Keratinocyte (primary cell): ENCODE results near the gene MORC4. TPM values are rescaled to one million over a fixed set of nuclear protein-coding genes. Genes with fewer than 3 reads are reported as not detected.

Source experiments
- DNase-seq: peaks from one replicate; pipeline ENCODE4 v3.0.0-alpha.2; 2011; ENCODE audit warnings: low read depth, missing footprints, low spot score
- FAIRE-seq: peaks from 2 replicates; lab custom pipeline; 2011; peaks lifted over from hg19 to GRCh38; lab: Jason Lieb, UNC
- H2AFZ ChIP-seq: 2 replicates; pipeline ENCODE4 v1.6.0; 2012; ENCODE audit warnings: low read length, control low read depth, inconsistent platforms; ENCODE audit not compliant: control insufficient read depth
- H3K27ac ChIP-seq: 2 replicates; pipeline ENCODE4 v1.5.1; 2011; ENCODE audit warnings: low read length; ENCODE audit not compliant: control insufficient read depth, insufficient read depth
- H3K27me3 ChIP-seq: 3 replicates; pipeline ENCODE4 v1.6.0; 2011; ENCODE audit warnings: low read length; ENCODE audit not compliant: control insufficient read depth, insufficient read depth; ENCODE audit errors: extremely low read depth
- H3K36me3 ChIP-seq, 2 experiments: 2 replicates in 1 of 2; 3 replicates in 1 of 2; pipeline ENCODE4 v1.5.1; 2011; ENCODE audit warnings: low read length in 2 of 2, mild to moderate bottlenecking in 1 of 2; ENCODE audit not compliant: control insufficient read depth in 2 of 2, insufficient read depth in 2 of 2; ENCODE audit errors: extremely low read depth in 1 of 2
- H3K4me1 ChIP-seq: 3 replicates; pipeline ENCODE4 v1.5.1; 2011; ENCODE audit warnings: low read length; ENCODE audit not compliant: control insufficient read depth, insufficient read depth; ENCODE audit errors: extremely low read depth
- H3K4me2 ChIP-seq: 3 replicates; pipeline ENCODE4 v1.6.0; 2011; ENCODE audit warnings: low read depth, low read length; ENCODE audit not compliant: control insufficient read depth, insufficient read depth; ENCODE audit errors: extremely low read depth
- H3K4me3 ChIP-seq, 3 experiments: fragments of 200-600 bp in 1 of 3; sonication (generic) in 1 of 3; 2 replicates in 2 of 3; 3 replicates in 1 of 3; pipeline ENCODE4 v1.5.1; 2011 to 2016; ENCODE audit warnings: low read length in 3 of 3, mild to moderate bottlenecking in 3 of 3, control low read depth in 2 of 3, inconsistent platforms in 1 of 3, low read depth in 1 of 3, mixed read lengths in 1 of 3, mixed run types in 1 of 3, moderate library complexity in 1 of 3; ENCODE audit not compliant: control insufficient read depth in 2 of 3, insufficient read depth in 2 of 3; ENCODE audit errors: extremely low read depth in 1 of 3
- H3K79me2 ChIP-seq: 2 replicates; pipeline ENCODE4 v1.6.0; 2012; ENCODE audit warnings: low read length; ENCODE audit not compliant: control insufficient read depth, insufficient read depth
- H3K9ac ChIP-seq: 3 replicates; pipeline ENCODE4 v1.6.0; 2011; ENCODE audit warnings: low read length; ENCODE audit not compliant: control insufficient read depth, insufficient read depth; ENCODE audit errors: extremely low read depth
- H3K9me1 ChIP-seq: 3 replicates; pipeline ENCODE4 v1.6.0; 2011; ENCODE audit warnings: low read length; ENCODE audit not compliant: control insufficient read depth, insufficient read depth; ENCODE audit errors: extremely low read depth
- H3K9me3 ChIP-seq: 2 replicates; pipeline ENCODE4 v1.5.1; 2012; ENCODE audit warnings: low read depth, low read length; ENCODE audit not compliant: control insufficient read depth
- H4K20me1 ChIP-seq: 3 replicates; pipeline ENCODE4 v1.6.0; 2011; ENCODE audit warnings: low read length; ENCODE audit not compliant: control insufficient read depth, insufficient read depth; ENCODE audit errors: extremely low read depth
- CTCF ChIP-seq, 3 experiments: IDR thresholded peaks in 1 of 3; conservative IDR thresholded peaks in 1 of 3; optimal IDR thresholded peaks in 1 of 3; 2 replicates in 2 of 3; 3 replicates in 1 of 3; pipeline versions ENCODE3 to v1.5.1; 2011; ENCODE audit warnings: low read length in 3 of 3, mild to moderate bottlenecking in 3 of 3, moderate library complexity in 2 of 3, control low read depth in 1 of 3, inconsistent platforms in 1 of 3; ENCODE audit not compliant: insufficient read depth in 2 of 3; ENCODE audit errors: extremely low read depth in 1 of 3
- EZH2 ChIP-seq: IDR thresholded peaks from one replicate; pipeline ENCODE4 v1.6.1; 2012; ENCODE audit warnings: inconsistent platforms, mild to moderate bottlenecking, low read length, moderate library complexity
- dilution Hi-C: fragments of 300-500 bp; cut with MboI; formaldehyde crosslinking; loops from one replicate; pipeline ENCODE4 v1.7.0; 2020; ENCODE audit warnings: low sequenced_read_pairs; ENCODE audit not compliant: extremely low pct_ligation_motif_present
- polyA plus RNA-seq, 5 experiments: library from polyadenylated mRNA; depleted of rRNA in 3 of 5; stranded (reverse) in 3 of 5; stranded (forward) in 1 of 5; unstranded in 1 of 5; fragments of >200 nt; gene quantifications; 1 replicate in 1 of 5; 2 replicates in 3 of 5; 3 replicates in 1 of 5; pipeline versions ENCODE4 v1.2.1 to v1.2.3, GENCODE V29; 2011 to 2012; ENCODE audit warnings: missing spikeins in 2 of 5, low read depth in 1 of 5, low replicate concordance in 1 of 5

The MORC4 gene
- polyA plus RNA-seq, 1 donor (not counting 4 experiments of a cell fraction or from before 2014, with no cell fraction given) = 21.0 TPM

DNA sequence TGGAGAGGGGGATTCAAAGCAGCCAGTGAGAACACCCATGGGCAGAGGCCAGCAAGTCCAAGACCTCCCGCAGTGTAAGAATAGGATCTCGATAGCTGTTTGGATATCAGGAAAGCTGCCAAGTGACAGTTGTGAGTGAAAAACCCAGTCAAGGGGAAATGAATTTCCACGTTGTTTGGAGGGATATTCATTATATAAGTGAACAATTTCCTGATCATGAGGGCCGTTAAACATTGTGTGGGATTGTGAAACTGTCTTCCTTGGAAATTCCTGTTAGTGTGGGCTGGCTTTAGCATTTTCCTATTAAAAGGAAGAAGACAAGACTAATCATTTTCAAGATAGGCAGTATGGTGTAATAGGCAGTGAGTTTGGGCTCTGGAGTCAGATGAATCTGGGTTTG lies 64.8 kb downstream of the MORC4 start:
- Histone ChIP-seq H3K36me3 (no peaks in the 10 kb centered on the region), H3K9me1 (no peaks in the 10 kb centered on the region), H3K4me2 (no peak overlapping the region), H3K27me3 (peaks cover 10% of the 10 kb centered on the region), H3K4me1 (no peaks in the 10 kb centered on the region), H3K9ac (no peak overlapping the region), H3K4me3 (no peak overlapping the region), H3K9me3 (no peaks in the 10 kb centered on the region), H4K20me1 (no peaks in the 10 kb centered on the region), H2AFZ (no peak overlapping the region), H3K27ac (no peak overlapping the region), H3K79me2 (no peaks in the 10 kb centered on the region)
- FAIRE-seq = no peak
- dilution Hi-C loops = no loop called here
- DNase-seq = no peak
- TF ChIP-seq EZH2 (no peak), CTCF (optimal IDR thresholded peaks at IDR 0.05 in 1 of 3, IDR thresholded peaks at IDR 0.05 in 1 of 3, conservative IDR thresholded peaks at IDR 0.05 in 1 of 3; ENCODE audit: extremely low read depth in 1 of 3, insufficient read depth in 2 of 3, low read length in 3 of 3) (no peak)

GRCh38 chrX:106933538-106933961 lies 66.5 kb downstream of the MORC4 start:
- Histone ChIP-seq H3K27ac (no peak overlapping the region), H3K4me2 (no peak overlapping the region), H3K9me3 (no peaks in the 10 kb centered on the region), H3K9ac (no peak overlapping the region), H3K4me1 (no peaks in the 10 kb centered on the region), H2AFZ (no peak overlapping the region), H3K79me2 (no peaks in the 10 kb centered on the region), H4K20me1 (no peaks in the 10 kb centered on the region), H3K27me3 (peaks cover 5% of the 10 kb centered on the region), H3K36me3 (no peaks in the 10 kb centered on the region), H3K4me3 (no peak overlapping the region), H3K9me1 (no peaks in the 10 kb centered on the region)
- dilution Hi-C loops = no loop called here
- DNase-seq = no peak
- no peak for TF ChIP-seq EZH2
- no peak for FAIRE-seq

DNA sequence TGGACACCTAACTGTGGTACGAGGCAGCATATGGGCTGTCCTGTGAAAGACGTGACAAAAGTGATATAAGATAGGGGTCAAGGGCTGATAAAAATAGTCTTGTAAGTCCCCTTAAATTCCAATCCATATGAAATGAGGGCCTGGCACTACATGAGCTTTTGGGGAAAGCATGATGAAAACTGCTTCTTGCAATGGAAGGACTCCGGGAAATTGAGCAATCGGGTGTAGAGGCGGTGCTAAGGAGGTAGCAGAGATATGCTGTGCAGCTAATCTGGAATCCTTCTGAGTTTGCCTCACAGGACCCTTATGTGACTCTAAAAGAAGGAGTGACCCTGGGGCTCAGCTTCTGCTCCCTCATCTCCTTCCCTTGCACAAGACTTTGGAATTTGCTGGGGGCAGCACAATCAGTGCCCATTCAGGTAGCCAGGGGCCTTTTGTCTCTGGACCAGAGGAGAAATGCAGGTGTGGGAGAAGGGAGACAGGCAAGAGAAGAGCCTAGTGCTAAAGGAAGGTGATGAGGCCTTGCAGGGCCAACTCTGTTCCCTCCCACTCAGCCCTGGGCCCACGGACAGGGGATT lies 67.0 kb downstream of the MORC4 start:
- no peak overlapping the region for H3K4me2 ChIP-seq

More for the DNA sequence above, 67.0 kb downstream of the MORC4 start:
- no peaks in the 10 kb centered on the region for H4K20me1 ChIP-seq
- H3K27me3 ChIP-seq = peaks cover 5% of the 10 kb centered on the region
- no peak overlapping the region for H3K9ac ChIP-seq
- dilution Hi-C loops = no loop called here
- H3K4me1 ChIP-seq = no peaks in the 10 kb centered on the region
- no peak for DNase-seq
- TF ChIP-seq EZH2 (no peak), CTCF (optimal IDR thresholded peaks at IDR 0.05 in 1 of 3, IDR thresholded peaks at IDR 0.05 in 1 of 3, conservative IDR thresholded peaks at IDR 0.05 in 1 of 3; ENCODE audit: extremely low read depth in 1 of 3, insufficient read depth in 2 of 3, low read length in 3 of 3) (no peak)
- H3K4me3 ChIP-seq = no peak overlapping the region
- no peaks in the 10 kb centered on the region for H3K36me3 ChIP-seq
- no peak for FAIRE-seq
- H3K9me1 ChIP-seq = no peaks in the 10 kb centered on the region
- H3K79me2 ChIP-seq = no peaks in the 10 kb centered on the region
- H3K9me3 ChIP-seq = no peaks in the 10 kb centered on the region
- no peak overlapping the region for H3K27ac ChIP-seq
- H2AFZ ChIP-seq = no peak overlapping the region
